Colon (tissue), 2 donors: ENCODE data around the gene SLC39A2.

Source experiments
- FAIRE-seq: peaks from 2 replicates; lab custom pipeline; 2012; peaks lifted over from hg19 to GRCh38; lab: Jason Lieb, UNC
- donor health status: control.
- donor health status: control.

SLC39A2 gene

DNA sequence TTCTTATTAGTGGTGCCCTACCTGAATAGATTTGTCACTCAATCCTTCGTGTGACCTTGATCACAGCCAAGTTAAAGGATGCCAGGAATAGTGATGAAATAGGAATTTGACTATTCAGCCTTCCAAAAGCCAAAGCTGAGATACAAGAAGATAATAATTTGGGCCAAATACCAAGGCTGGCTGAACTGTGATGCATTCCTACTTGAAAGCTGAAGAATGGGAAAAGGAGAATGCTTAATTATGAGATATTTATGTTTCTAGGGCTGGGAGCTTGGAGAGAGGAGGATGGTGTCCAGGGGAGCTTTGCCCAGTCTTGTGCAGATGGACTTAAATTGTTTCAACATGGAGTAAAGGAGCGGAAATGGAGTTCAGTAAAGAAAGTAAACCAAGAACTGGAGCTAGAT, 48.3 kb downstream of the SLC39A2 start:
- FAIRE-seq = no peak

DNA sequence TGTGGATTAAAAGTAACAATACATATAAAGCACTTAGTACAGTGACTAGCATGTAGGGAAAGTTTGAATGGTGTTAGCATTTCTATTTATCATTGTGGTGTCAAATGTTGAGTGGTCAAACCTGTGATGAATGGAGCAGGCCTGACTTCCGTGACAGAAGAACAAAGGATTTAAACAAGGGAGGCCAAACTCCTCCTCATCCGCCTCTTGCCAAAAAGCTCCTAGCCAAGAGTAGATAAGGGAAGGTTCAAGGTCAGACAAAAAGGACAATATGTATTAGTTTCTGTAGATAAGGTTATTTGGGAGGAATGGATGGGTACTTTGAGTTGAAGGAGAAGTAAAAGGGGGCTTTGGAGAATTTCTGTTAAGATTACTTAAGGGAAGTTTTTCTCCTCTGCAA, 49.5 kb downstream of the SLC39A2 start:
- FAIRE-seq = no peak

DNA sequence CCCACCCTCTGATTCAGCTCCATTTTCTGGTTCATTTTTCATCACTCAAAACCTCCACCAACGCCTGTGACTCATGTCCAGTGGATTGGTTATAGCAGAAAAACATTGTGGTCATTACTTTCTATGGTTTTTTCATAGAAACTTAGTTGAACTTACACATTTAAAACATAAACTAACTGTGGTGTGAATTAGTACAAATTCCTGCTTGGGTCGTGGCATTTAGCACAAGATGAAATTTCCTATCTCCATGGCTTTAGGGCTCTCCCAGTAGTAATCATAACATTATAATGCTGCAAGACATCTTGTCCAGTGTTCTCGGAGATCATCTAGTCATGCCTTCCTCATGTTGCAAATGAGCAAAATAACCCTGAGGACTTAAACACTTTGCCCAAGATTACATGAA, 50.2 kb downstream of the SLC39A2 start:
- FAIRE-seq = no peak

DNA sequence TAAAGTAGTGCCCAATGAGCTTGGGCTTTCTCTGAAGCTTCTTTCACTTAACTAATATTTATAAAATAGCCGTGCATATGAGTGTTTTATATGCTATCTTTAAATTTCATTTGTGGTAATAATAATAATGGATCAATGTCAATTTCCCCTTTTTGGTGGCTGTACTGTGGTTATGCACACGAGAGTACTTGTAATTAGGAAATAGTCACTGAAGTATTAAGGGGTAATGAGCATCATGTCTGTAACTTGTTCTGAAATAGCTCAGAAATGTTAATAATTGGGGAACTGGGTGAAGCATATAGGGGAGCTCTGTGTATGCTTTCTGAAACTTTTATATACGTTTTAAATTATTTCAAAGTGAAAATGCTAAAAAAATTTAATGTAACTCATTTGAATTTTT, 51.5 kb downstream of the SLC39A2 start:
- no peak for FAIRE-seq
